Endothelial cell (in vitro differentiated cells): Measurements from ENCODE around the gene MIEN1. TPM values are rescaled to one million over a fixed set of nuclear protein-coding genes. Genes with fewer than 3 reads are reported as not detected.

Experiments used
- DNase-seq: peaks from one replicate; pipeline ENCODE4 v3.0.0; 2021; ENCODE audit warnings: low spot score
- H3K27ac Mint-ChIP-seq: one replicate; pipeline ENCODE4 v1.8.0; 2021; ENCODE audit warnings: mixed read lengths, inconsistent platforms; ENCODE audit not compliant: unreplicated experiment
- H3K27me3 Mint-ChIP-seq: one replicate; pipeline ENCODE4 v1.8.0; 2021; ENCODE audit warnings: mild to moderate bottlenecking, moderate library complexity, mixed read lengths, inconsistent platforms; ENCODE audit not compliant: unreplicated experiment
- H3K36me3 Mint-ChIP-seq: one replicate; pipeline ENCODE4 v1.8.0; 2021; ENCODE audit warnings: mild to moderate bottlenecking, low read depth, mixed read lengths, inconsistent platforms; ENCODE audit not compliant: unreplicated experiment
- H3K4me1 Mint-ChIP-seq: one replicate; pipeline ENCODE4 v1.8.0; 2021; ENCODE audit warnings: mild to moderate bottlenecking, mixed read lengths, inconsistent platforms; ENCODE audit not compliant: unreplicated experiment
- H3K4me3 Mint-ChIP-seq: one replicate; pipeline ENCODE4 v1.8.0; 2021; ENCODE audit warnings: mild to moderate bottlenecking, mixed read lengths, inconsistent platforms; ENCODE audit not compliant: unreplicated experiment
- H3K9me3 Mint-ChIP-seq: one replicate; pipeline ENCODE4 v1.8.0; 2021; ENCODE audit warnings: mixed read lengths, inconsistent platforms; ENCODE audit not compliant: unreplicated experiment
- CTCF ChIP-seq: fragments of 200-600 bp; sonication (generic); IDR thresholded peaks from one replicate; pipeline ENCODE4 v1.5.0; 2021; ENCODE audit warnings: antibody characterized with exemption; ENCODE audit not compliant: unreplicated experiment
- total RNA-seq: library from RNA; stranded (reverse); fragmentation: NEBNext Ultra II Directional; extraction: Animal tissue kit (Norgen Biotek cat#: 25700); gene quantifications from one replicate; pipeline ENCODE4 v1.2.1, GENCODE V29; 2021; ENCODE audit not compliant: unreplicated experiment

MIEN1 gene
- total RNA-seq, 1 donor from 2014 or later, result 15.5 TPM

GRCh38 chr17:39742856-39743436 is 12.6 kb upstream of the MIEN1 start:
- Mint-ChIP-seq H3K4me3 (no peak overlapping the region), H3K27me3 (peaks cover 12% of the 10 kb centered on the region), H3K36me3 (no peaks in the 10 kb centered on the region), H3K9me3 (no peaks in the 10 kb centered on the region), H3K27ac (no peak overlapping the region), H3K4me1 (peaks cover 18% of the 10 kb centered on the region)
- DNase-seq, result no peak
- TF ChIP-seq CTCF, result no peak

GRCh38 chr17:39742126-39742855 is 12.0 kb upstream of the MIEN1 start:
- Mint-ChIP-seq H3K9me3 (no peaks in the 10 kb centered on the region), H3K36me3 (no peaks in the 10 kb centered on the region), H3K4me1 (peaks cover 18% of the 10 kb centered on the region), H3K27ac (no peak overlapping the region), H3K4me3 (no peak overlapping the region), H3K27me3 (peaks cover 12% of the 10 kb centered on the region)
- DNase-seq, result no peak
- no peak for TF ChIP-seq CTCF

GRCh38 chr17:39740357-39741111 is 10.2 kb upstream of the MIEN1 start:
- no peak overlapping the region for H3K4me3 Mint-ChIP-seq
- no peak for TF ChIP-seq CTCF
- H3K9me3 Mint-ChIP-seq, result no peaks in the 10 kb centered on the region
- peaks cover 18% of the 10 kb centered on the region for H3K4me1 Mint-ChIP-seq
- H3K36me3 Mint-ChIP-seq, result no peaks in the 10 kb centered on the region
- peaks cover 20% of the 10 kb centered on the region for H3K27me3 Mint-ChIP-seq
- DNase-seq, result no peak
- no peak overlapping the region for H3K27ac Mint-ChIP-seq

- Mint-ChIP-seq H3K9me3 (no peaks in the 10 kb centered on the region), H3K36me3 (no peaks in the 10 kb centered on the region), H3K27me3 (peaks cover 18% of the 10 kb centered on the region), H3K4me1 (peaks cover 18% of the 10 kb centered on the region), H3K27ac (no peak overlapping the region), H3K4me3 (peak overlapping the region; percentile 62)
- no peak for TF ChIP-seq CTCF
- DNase-seq, result no peak
Observed at GRCh38 chr17:39739885-39740356, 9.6 kb upstream of the MIEN1 start.
